Measurements from ENCODE around the gene DOCK2. TPM values are rescaled to one million over a fixed set of nuclear protein-coding genes. Genes with fewer than 3 reads are reported as not detected.
"Not testable (repeated sequence)": the region's sequence is repeated elsewhere in the genome, so short reads cannot be mapped to it uniquely, and the experiment has no call there.

Gene DOCK2
- polyA plus RNA-seq, 3 donors, result 2.6 to 3.6 (median 2.6) TPM

GRCh38 chr5:169740435-169740834, 103.4 kb downstream of the DOCK2 start:
- DNase-seq (ENCODE audit: extremely low read depth in 1 of 11, low read depth in 9 of 11, low spot score in 4 of 11), result no peak

DNA sequence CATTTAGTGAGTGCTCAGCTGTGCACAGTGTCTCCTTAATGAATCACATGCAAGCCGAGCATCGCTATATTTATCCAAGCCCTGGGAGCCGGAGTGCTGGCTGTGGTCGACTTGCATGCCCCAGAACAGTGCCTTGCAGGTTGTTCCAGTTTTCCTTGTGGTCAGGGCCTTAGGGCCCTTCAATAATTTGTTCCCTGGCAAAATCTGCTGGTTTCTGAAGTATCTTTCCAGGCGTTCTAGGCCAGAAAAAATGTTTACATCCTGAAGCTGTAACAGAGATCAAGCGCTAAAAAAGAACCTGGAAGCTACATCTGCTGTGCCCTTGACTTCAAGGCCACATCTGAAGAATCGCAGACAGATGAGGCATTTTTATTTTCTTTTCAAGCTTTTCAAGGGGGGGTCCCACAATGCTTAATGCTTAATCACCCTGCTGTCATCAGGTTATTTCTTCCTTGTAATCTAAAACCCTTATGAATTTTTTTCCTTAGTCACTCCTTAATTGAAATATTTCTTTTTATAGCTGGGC, 105.8 kb downstream of the DOCK2 start:
- no peak for DNase-seq (ENCODE audit: extremely low read depth in 1 of 11, low read depth in 9 of 11, low spot score in 4 of 11)

- DNase-seq (ENCODE audit: extremely low read depth in 1 of 11, low read depth in 9 of 11, low spot score in 4 of 11), result no peak
These were observed 107.3 kb downstream of the DOCK2 start for GRCh38 chr5:169744336-169744735.

- DNase-seq (ENCODE audit: extremely low read depth in 1 of 11, low read depth in 9 of 11, low spot score in 4 of 11), result no peak
These were observed 108.5 kb downstream of the DOCK2 start for GRCh38 chr5:169745441-169746146.

DNA sequence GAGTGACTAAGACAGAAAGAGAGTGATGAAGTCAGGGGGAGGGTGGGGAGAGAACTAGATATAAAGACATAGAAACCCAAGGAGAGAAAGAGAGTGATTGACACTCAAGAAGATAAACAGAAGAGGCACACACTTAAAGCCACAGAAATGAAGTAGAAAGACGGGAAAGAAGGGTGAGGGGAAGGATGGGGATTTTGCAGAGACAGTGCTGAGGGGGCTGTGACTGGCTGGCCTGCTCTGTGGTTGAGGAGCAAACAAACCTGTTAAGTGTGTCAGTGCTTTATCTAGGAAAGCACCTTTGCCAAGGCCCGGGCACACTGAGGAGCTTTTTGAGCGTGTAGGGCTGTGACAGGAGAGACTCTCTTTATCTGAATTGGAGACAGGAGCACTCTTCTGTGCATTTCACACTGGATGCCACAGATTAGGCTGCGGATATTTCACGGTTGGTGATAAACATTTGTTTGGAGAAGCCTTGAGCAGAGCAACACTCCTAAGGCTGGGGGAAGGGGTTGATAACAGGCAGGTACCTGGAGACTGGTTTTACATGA, 109.1 kb downstream of the DOCK2 start:
- no peak for DNase-seq (ENCODE audit: extremely low read depth in 1 of 11, low read depth in 9 of 11, low spot score in 4 of 11)

GRCh38 chr5:169748174-169748573, 111.1 kb downstream of the DOCK2 start:
- no peak for DNase-seq (ENCODE audit: extremely low read depth in 1 of 11, low read depth in 9 of 11, low spot score in 4 of 11)

DNA sequence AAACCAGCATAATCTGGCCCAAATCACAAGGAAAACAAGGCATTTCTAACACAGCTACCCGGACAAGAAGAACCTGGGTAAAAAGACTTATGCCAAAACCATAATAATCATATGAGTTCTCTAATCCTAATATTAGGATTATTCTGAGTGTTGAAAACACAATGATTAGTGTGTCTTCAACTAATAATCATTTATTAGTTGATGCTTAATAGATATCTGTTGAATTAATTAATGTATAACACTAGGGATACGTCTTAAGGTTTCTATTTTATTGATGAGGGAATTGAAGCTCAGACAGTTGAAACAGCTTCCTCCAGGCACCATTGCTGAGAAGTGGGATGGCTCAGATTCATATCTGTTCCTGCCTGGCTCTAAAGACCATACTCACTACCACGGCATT, 112.2 kb downstream of the DOCK2 start:
- no peak for DNase-seq (ENCODE audit: extremely low read depth in 1 of 11, low read depth in 9 of 11, low spot score in 4 of 11)

DNA sequence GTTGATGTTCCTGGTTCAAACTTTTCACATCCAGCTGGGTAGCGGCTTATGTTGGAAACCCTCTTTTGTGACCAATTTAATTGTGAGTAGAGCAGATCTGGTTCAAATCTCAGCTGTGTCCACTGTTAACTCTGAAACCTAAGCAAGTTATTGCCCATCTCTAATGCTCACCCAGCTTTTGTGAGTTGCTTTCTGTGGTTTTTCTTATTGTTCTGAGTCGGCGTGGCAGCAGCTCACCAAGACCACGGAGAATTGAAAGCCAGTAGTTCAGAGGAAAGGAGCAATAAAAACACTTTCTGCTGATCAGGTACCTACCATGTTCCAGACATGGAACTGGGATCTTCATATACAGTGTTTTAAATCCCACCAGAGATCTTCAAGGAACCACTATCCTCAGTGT, 114.4 kb downstream of the DOCK2 start:
- no peak for DNase-seq (ENCODE audit: extremely low read depth in 1 of 11, low read depth in 9 of 11, low spot score in 4 of 11)

- DNase-seq (ENCODE audit: extremely low read depth in 1 of 11, low read depth in 9 of 11, low spot score in 4 of 11), result not testable (repeated sequence)
These were observed 115.5 kb downstream of the DOCK2 start for GRCh38 chr5:169752566-169752965.

DNA sequence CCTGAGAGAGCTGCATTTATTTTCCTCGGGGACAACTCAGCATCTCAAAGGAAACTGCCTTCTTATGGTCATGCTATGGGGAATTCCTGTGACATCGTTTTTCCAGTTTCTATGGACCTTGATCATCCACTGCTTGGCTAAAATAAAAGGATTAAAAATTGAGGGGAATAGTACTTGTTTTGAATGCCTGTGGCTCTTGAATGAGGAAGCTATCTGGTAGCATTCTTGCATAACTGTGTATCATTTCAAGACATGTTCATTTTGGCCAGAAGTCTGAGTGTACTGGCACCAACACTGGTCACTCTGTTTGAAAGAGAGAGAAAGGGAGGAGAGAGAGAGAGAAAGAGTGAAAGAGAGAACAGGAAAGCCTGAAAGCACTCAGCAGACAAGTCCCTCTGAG, 116.7 kb downstream of the DOCK2 start:
- no peak for DNase-seq (ENCODE audit: extremely low read depth in 1 of 11, low read depth in 9 of 11, low spot score in 4 of 11)

- no peak for DNase-seq (ENCODE audit: extremely low read depth in 1 of 11, low read depth in 9 of 11, low spot score in 4 of 11)
These were observed 117.7 kb downstream of the DOCK2 start for GRCh38 chr5:169754737-169755136.

DNA sequence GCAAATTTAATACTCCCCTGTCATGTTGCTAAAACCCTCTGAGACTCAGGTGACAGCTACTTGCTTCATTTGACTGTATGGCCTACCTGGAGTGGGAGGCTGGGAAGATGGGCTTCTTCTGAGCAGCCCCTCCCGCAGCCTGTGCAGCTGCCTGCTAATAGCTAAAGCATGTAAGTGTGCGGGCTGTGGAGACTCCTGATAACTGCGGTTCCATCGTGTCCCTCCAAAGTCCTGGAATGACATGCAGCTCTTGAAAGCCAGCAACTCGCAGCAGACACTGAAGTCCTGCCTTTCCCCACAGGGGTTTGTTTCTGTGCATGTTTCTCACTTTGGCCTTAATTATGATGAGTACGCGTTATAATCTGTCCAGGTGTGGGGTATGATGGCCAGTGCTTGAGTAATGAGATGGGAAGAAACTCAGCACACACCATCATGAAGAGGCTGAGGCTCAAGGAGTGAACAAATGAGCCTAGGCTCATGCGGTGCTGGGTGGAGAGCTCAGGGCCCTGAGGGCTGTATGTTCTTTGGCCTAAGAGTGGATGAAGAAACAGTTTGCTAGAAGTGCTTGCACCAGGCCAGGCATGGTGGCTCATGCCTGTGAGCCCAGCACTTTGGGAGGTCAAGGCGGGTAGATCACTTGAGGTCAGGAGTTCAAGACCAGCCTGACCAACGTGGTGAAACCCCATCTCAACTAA, 119.1 kb downstream of the DOCK2 start:
- no peak for DNase-seq (ENCODE audit: extremely low read depth in 1 of 11, low read depth in 9 of 11, low spot score in 4 of 11)

- DNase-seq (ENCODE audit: extremely low read depth in 1 of 11, low read depth in 9 of 11, low spot score in 4 of 11), result no peak
These were observed 119.9 kb downstream of the DOCK2 start for GRCh38 chr5:169757016-169757415.

DNA sequence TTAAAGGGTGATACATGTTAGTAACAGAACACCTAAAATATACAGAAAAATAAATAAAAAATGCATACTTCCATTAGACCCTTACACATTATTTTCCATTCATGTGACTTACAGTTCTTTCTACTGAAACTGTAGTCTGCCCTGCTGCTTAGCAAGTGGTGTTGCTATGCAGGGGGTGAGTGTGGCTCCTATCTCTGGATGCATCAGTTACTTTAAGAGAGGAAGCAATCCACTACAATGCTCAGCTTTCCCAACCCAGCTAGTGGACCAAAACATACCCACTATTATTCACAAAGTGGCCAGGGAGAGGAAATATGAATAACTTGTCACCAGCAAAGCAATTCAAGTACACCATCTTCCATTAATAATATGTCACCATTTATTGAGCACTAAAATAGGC, 121.8 kb downstream of the DOCK2 start:
- DNase-seq (ENCODE audit: extremely low read depth in 1 of 11, low read depth in 9 of 11, low spot score in 4 of 11), result no peak

- DNase-seq (ENCODE audit: extremely low read depth in 1 of 11, low read depth in 9 of 11, low spot score in 4 of 11), result no peak
These were observed 123.2 kb downstream of the DOCK2 start for GRCh38 chr5:169760229-169760628.

DNA sequence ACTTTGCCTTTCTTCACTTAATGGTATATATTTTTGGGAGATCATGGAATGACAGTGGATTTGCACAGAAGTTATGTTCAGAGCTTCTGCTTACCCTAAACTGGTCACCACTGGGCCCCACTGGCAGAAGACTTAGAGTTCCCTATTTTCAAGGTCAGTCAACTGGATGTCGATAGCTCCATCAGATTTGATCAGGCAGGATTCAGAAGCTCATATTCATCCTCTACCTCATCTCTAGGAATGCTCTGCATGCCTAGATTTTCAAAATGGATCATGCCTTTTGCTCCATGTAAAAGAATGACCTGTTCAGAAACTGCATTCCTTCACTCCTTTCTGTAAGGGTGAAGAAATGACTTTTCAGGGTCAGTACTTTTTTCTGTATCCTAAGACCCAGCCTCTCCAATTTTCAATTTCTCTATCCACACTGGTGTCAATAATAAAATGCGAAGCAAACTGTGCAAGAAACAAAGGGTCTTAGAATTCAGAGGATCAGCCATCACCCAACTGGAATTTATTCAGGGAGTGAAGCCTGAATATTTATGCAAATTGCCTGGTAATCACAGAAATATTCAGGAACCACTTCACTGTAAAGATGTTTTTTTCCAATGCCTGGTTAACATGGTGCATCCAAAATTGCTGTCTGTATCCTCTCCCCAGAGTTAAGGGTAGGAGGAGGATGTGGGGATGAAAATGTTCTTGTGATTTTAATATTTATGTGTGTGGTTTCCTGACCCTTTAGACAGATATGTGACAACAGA, 125.4 kb downstream of the DOCK2 start:
- no peak for DNase-seq (ENCODE audit: extremely low read depth in 1 of 11, low read depth in 9 of 11, low spot score in 4 of 11)

DNA sequence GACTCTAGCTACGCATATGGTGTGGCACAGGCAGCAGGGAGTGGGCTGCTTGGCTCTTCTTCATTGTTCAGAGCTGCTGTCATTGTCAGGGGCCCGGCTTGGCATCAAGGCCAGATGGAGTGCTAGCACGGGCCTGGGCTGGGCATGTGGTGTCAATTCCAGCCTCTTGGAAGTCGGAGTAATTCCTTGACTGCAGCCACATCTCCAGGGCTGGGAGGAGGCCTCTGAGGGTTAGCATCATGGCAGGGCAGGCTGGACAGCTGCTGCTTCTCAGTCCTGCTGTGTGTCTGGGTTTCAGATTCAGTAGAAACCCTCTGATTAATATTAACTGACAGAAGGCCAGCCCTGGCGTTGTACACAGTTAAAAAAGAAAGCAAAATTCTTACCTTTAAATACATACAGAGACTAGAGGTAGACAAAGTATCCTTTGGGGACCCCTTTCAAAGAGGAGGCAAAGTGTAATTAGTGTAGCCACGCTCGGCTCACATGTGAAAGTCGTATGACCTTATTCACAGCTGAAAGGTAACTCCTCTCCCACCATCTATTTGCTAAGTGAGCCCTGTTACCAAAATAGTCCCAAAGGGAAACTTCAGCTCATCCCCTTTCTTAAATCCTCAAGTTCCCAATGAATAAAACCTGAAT, 126.4 kb downstream of the DOCK2 start:
- peak in 2 of 11 donors; percentile 11 to 12 for DNase-seq (ENCODE audit: extremely low read depth in 1 of 11, low read depth in 9 of 11, low spot score in 4 of 11)

- no peak for DNase-seq (ENCODE audit: extremely low read depth in 1 of 11, low read depth in 9 of 11, low spot score in 4 of 11)
These were observed 126.9 kb downstream of the DOCK2 start for GRCh38 chr5:169764018-169764378.
